Right lobe of liver (tissue), 4 donors: ENCODE measurements around the gene SNAP25.

Experiments used
- POLR2A ChIP-seq: fragments of 450-650 bp; IDR thresholded peaks from one replicate; pipeline ENCODE4 v1.6.1; 2017; ENCODE audit warnings: antibody characterized with exemption, mild to moderate bottlenecking
- TF ChIP-seq, protein P1 (sequence below), 4 donors: fragments of 200-600 bp in 3 of 4; fragments of 450-650 bp in 1 of 4; IDR thresholded peaks; one replicate each; pipeline versions ENCODE4 v1.5.1 to v1.8.0; 2016 to 2022; ENCODE audit warnings: antibody characterized with exemption in 4 of 4, mild to moderate bottlenecking in 2 of 4
- donor health status: DM: no; HTN: no; CAD: no.
- donor health status: DM: no; HTN: no; CAD: no.
- donor health status: DM: no; HTN: yes; CAD: no.

DNA sequence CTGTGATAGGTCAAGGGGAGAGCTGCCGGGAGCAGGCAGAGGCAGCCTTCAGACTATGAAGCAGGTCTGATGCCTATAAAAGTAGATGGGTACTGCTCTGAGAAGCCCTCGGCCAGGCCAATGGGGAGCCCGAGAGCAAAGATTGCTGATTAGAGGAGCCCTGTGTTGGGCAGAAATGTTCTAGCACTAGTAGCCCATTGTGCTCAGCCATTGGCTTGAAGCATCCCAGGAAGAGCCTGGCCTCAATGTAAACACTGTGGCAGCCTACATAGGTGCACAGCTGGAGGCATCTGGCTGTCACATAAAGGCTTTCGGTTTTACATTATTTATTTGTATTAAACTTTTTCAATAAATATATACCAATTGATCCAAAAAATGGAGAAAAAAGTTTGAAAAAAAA, 67.7 kb downstream of the SNAP25 start:
- no peak for TF ChIP-seq POLR2A
- TF ChIP-seq, protein P1, sequence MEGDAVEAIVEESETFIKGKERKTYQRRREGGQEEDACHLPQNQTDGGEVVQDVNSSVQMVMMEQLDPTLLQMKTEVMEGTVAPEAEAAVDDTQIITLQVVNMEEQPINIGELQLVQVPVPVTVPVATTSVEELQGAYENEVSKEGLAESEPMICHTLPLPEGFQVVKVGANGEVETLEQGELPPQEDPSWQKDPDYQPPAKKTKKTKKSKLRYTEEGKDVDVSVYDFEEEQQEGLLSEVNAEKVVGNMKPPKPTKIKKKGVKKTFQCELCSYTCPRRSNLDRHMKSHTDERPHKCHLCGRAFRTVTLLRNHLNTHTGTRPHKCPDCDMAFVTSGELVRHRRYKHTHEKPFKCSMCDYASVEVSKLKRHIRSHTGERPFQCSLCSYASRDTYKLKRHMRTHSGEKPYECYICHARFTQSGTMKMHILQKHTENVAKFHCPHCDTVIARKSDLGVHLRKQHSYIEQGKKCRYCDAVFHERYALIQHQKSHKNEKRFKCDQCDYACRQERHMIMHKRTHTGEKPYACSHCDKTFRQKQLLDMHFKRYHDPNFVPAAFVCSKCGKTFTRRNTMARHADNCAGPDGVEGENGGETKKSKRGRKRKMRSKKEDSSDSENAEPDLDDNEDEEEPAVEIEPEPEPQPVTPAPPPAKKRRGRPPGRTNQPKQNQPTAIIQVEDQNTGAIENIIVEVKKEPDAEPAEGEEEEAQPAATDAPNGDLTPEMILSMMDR (IDR thresholded peaks at IDR 0.05), result no peak
